Spinal cord (tissue), 10 donors: ENCODE results near the gene SPATA4. TPM values are rescaled to one million over a fixed set of nuclear protein-coding genes. Genes with fewer than 3 reads are reported as not detected.

Experiments
- DNase-seq, 6 donors: peaks; one replicate each; pipeline versions ENCODE4 v3.0.0 to v3.0.0-alpha.2; 2013 to 2015; ENCODE audit warnings: low spot score in 6 of 6, low read depth in 4 of 6
- H3K27ac ChIP-seq: one replicate; pipeline ENCODE4 v1.5.1; 2013; ENCODE audit warnings: low read depth, low read length, control low read depth
- H3K27me3 ChIP-seq: one replicate; pipeline ENCODE4 v1.6.1; 2013; ENCODE audit warnings: low read length; ENCODE audit not compliant: control insufficient read depth, insufficient read depth
- H3K36me3 ChIP-seq: one replicate; pipeline ENCODE4 v1.6.1; 2013; ENCODE audit warnings: low read length; ENCODE audit not compliant: control insufficient read depth, insufficient read depth
- H3K4me1 ChIP-seq: one replicate; pipeline ENCODE4 v1.6.1; 2013; ENCODE audit warnings: low read length; ENCODE audit not compliant: control insufficient read depth, insufficient read depth
- H3K4me3 ChIP-seq: one replicate; pipeline ENCODE4 v1.5.1; 2013; ENCODE audit warnings: low read depth, low read length, control low read depth
- H3K9me3 ChIP-seq: one replicate; pipeline ENCODE4 v1.6.1; 2013; ENCODE audit warnings: low read length; ENCODE audit not compliant: control insufficient read depth, insufficient read depth
- WGBS: methylation state at CpG from one replicate; pipeline ENCODE4 v1.1.5; 2013; ENCODE audit warnings: missing lambda C conversion rate; ENCODE audit not compliant: insufficient coverage; 5-methylcytosine and 5-hydroxymethylcytosine counted together
- polyA plus RNA-seq, 2 donors: library from polyadenylated mRNA; unstranded; fragments of 120-200 nt; gene quantifications; one replicate each; pipeline ENCODE4 v1.2.1, GENCODE V29; 2013; ENCODE audit not compliant: insufficient read length in 2 of 2
- total RNA-seq, 2 donors: library from RNA; depleted of rRNA in 1 of 2; stranded (reverse); fragments of 120-200 nt in 1 of 2; fragments of >200 nt in 1 of 2; gene quantifications; one replicate each; pipeline versions ENCODE4 v1.2.3 to v1.2.4, GENCODE V29; 2013 to 2014
- donor health status: healthy.

Gene SPATA4
- total and polyA plus RNA-seq, 4 donors = 0.50 to 1.2 (median 0.94) TPM

DNA sequence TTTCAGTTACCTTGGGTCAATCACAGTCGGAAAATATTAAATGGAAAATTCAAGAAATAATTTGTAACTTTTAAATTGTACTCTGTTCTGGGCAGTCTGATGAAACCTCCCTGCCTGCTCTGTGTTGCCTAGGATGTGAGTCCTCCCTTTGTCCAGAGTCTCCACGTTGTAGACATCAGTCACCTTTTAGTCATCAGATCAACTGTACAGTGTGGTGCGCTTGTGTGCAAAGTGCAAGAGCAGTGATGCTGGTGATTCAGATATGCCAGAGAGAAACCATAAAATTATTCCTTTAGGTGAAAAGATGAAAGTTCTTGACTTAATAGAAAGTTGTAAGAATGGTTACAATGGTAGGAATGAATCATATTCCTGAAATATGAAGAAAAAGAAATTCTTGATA is 1.4 kb downstream of the SPATA4 start:
- DNase-seq = no peak
- H3K4me3 ChIP-seq = no peak overlapping the region
- no peaks in the 10 kb centered on the region for H3K9me3 ChIP-seq
- no peak overlapping the region for H3K27ac ChIP-seq
- no peaks in the 10 kb centered on the region for H3K27me3 ChIP-seq
- H3K4me1 ChIP-seq = peaks cover 9% of the 10 kb centered on the region
- H3K36me3 ChIP-seq = no peaks in the 10 kb centered on the region
- 100% methylated on average over 1 of the region's 3 CpGs for WGBS

- Histone ChIP-seq H3K4me1 (peaks cover 9% of the 10 kb centered on the region), H3K27ac (no peak overlapping the region), H3K27me3 (no peaks in the 10 kb centered on the region)
These were observed 2.3 kb downstream of the SPATA4 start for GRCh38 chr4:176193126-176193525.

DNA sequence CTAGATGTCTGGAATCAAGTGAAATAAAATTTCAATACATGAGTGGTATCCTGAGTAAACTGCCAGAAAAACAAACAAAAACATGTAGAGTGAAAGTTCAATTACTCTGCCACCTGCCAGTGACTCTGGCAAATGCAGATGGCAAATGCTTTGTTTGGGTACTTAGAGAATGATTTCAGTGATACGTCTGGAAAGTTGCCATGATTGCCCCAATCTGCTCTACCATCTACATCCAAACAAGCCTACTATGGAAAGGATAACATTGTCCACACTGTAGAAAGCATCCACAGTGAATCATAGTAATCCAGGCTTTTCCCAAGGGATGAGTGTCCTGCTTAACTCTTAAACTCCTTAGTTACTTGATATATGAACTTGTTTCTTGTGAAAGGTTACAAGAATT is 3.4 kb downstream of the SPATA4 start:
- Histone ChIP-seq H3K27me3 (no peaks in the 10 kb centered on the region), H3K27ac (no peak overlapping the region), H3K9me3 (no peaks in the 10 kb centered on the region), H3K36me3 (no peaks in the 10 kb centered on the region), H3K4me1 (peaks cover 9% of the 10 kb centered on the region), H3K4me3 (no peak overlapping the region)
- WGBS = no CpG with 5 or more reads among the region's 1 CpG
- DNase-seq = peak in 5 of 6 donors; percentile 4 to 83 (median 19)

More at GRCh38 chr4:176193126-176193525, 2.3 kb downstream of the SPATA4 start:
- no CpG with 5 or more reads among the region's 4 CpGs for WGBS
- no peaks in the 10 kb centered on the region for H3K9me3 ChIP-seq
- H3K4me3 ChIP-seq = no peak overlapping the region
- H3K36me3 ChIP-seq = no peaks in the 10 kb centered on the region
- no peak for DNase-seq

GRCh38 chr4:176189891-176190795 is 5.2 kb downstream of the SPATA4 start:
- no peak for DNase-seq
- H3K4me3 ChIP-seq = no peak overlapping the region
- H3K9me3 ChIP-seq = no peaks in the 10 kb centered on the region
- WGBS = 80% methylated on average over 1 of the region's 11 CpGs
- no peaks in the 10 kb centered on the region for H3K27me3 ChIP-seq
- H3K36me3 ChIP-seq = no peaks in the 10 kb centered on the region
- H3K4me1 ChIP-seq = peaks cover 5% of the 10 kb centered on the region
- no peak overlapping the region for H3K27ac ChIP-seq

DNA sequence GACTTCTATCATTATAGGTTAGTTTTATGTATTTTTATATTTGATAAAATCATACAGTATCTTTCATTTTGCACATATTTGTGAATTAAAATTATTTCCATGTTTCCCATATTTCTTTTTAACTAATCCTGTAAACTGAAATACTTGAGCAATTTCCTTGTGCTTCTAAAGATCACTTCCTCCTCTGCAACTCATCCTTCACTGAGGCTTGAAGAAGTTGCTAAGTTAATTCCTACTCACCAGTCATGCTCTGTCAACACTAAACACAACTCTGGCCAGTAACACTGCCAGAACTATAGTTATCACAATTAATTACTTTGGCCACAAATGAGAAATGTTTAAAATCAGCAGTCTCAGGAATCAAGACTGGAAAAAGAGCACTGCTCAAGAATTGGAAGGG is 6.7 kb downstream of the SPATA4 start:
- H3K27me3 ChIP-seq = no peaks in the 10 kb centered on the region
- no peaks in the 10 kb centered on the region for H3K4me1 ChIP-seq
- no peak for DNase-seq
- H3K4me3 ChIP-seq = no peak overlapping the region
- H3K9me3 ChIP-seq = no peaks in the 10 kb centered on the region
- no peaks in the 10 kb centered on the region for H3K36me3 ChIP-seq
- H3K27ac ChIP-seq = no peak overlapping the region

DNA sequence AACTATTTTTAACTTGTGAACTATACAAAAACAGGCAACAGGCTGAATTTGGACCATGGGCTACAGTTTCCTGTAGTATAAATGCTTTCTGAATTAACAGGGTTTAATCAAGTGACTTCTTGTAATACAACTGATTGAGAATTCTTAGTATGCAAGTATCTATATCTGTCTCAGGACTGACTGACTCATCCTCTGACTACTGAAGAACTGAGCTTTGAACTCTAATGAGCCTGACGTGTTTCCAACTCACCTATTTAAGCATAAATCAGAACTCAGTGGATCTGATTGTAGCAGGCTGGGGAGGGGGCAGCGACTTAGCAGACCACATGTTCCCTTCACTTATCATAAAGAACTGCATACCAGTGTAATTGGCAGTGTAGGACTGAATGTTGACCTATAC is 7.8 kb downstream of the SPATA4 start:
- WGBS = no CpG with 5 or more reads among the region's 2 CpGs
- H3K4me3 ChIP-seq = no peak overlapping the region
- no peak overlapping the region for H3K27ac ChIP-seq
- no peaks in the 10 kb centered on the region for H3K9me3 ChIP-seq
- no peaks in the 10 kb centered on the region for H3K27me3 ChIP-seq
- no peaks in the 10 kb centered on the region for H3K36me3 ChIP-seq
- DNase-seq = no peak
- H3K4me1 ChIP-seq = no peaks in the 10 kb centered on the region

DNA sequence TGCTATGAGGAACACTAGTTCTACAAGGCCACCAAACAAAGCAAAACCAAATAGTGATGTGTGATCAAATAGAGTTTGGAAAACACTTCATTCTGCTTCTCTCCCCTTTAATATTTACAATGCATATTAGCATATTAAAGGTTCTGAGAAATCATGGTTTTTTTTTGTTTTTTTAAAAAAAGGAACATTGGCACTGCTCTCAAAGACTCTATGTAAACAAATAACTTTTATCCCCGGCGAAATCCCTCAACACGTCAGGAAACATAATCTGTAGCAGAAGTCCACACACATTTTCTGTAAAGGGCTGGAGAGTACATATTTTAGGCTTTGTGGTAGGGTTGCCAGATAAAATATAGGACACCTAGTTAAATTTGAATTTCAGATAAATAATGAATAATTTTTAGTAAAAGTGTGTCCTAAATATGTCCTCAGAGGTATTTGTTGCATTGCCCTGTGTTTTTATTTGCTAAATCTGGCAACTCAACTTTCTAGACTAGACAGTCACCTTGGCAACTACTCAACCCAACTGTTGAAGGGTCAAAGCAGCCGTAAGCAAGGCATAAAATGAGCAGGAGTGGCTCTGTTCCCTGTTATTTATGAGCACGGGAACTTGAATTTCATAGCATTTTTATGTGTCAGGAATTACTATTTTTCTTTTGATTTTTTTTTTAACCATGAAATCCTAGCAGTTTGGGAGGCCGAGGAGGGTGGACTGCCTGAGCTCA is 8.6 kb downstream of the SPATA4 start:
- no peak for DNase-seq
- no peaks in the 10 kb centered on the region for H3K4me1 ChIP-seq
- H3K9me3 ChIP-seq = no peaks in the 10 kb centered on the region
- no peak overlapping the region for H3K27ac ChIP-seq
- H3K4me3 ChIP-seq = no peak overlapping the region
- H3K27me3 ChIP-seq = no peaks in the 10 kb centered on the region
- WGBS = 54% methylated on average over 2 of the region's 6 CpGs
- H3K36me3 ChIP-seq = no peaks in the 10 kb centered on the region

GRCh38 chr4:176186067-176186466 is 9.3 kb downstream of the SPATA4 start:
- no peak for DNase-seq
- Histone ChIP-seq H3K27ac (no peak overlapping the region), H3K4me3 (no peak overlapping the region), H3K9me3 (no peaks in the 10 kb centered on the region), H3K27me3 (no peaks in the 10 kb centered on the region), H3K4me1 (no peaks in the 10 kb centered on the region), H3K36me3 (no peaks in the 10 kb centered on the region)
- WGBS = 63% methylated on average over 2 of the region's 2 CpGs

DNA sequence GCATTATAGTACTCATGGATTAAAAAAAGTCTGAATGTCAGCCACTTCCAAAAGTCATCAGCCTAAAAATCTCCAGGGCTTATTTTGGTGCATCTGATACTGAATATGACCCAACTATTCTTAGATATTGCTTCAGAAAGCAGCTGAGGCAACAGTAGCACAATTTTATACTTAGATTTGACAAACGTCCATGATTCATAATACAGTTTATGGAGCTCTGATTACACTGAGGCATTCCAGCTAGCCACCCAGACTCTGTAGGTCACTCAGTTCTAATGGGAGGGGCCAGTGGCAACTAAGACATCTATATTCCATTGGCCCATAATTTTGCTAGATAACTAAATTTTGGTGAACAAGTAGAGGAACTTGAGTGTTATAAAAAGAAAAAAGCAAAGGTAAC is 10.3 kb downstream of the SPATA4 start:
- WGBS = no CpG with 5 or more reads among the region's 1 CpG
- H3K9me3 ChIP-seq = no peaks in the 10 kb centered on the region

GRCh38 chr4:176163041-176163440 is 32.3 kb downstream of the SPATA4 start:
- Histone ChIP-seq H3K4me3 (no peak overlapping the region), H3K4me1 (no peaks in the 10 kb centered on the region)
- no CpG with 5 or more reads among the region's 3 CpGs for WGBS

More for the DNA sequence above, 10.3 kb downstream of the SPATA4 start:
- Histone ChIP-seq H3K27me3 (no peaks in the 10 kb centered on the region), H3K4me3 (no peak overlapping the region), H3K36me3 (no peaks in the 10 kb centered on the region), H3K27ac (no peak overlapping the region), H3K4me1 (no peaks in the 10 kb centered on the region)
- DNase-seq = no peak

More at GRCh38 chr4:176163041-176163440, 32.3 kb downstream of the SPATA4 start:
- H3K9me3 ChIP-seq = no peaks in the 10 kb centered on the region
- no peak overlapping the region for H3K27ac ChIP-seq
- no peaks in the 10 kb centered on the region for H3K27me3 ChIP-seq
- DNase-seq = no peak
- H3K36me3 ChIP-seq = peaks cover 9% of the 10 kb centered on the region
